ENCODE results near the gene RABGAP1.

Gene RABGAP1

GRCh38 chr9:123011380-123011779 is 70.6 kb downstream of the RABGAP1 start:
- no peak for DNase-seq

- no peak for DNase-seq
Observed at GRCh38 chr9:123011878-123012528, 71.2 kb downstream of the RABGAP1 start.

GRCh38 chr9:123016631-123017030 is 75.8 kb downstream of the RABGAP1 start:
- DNase-seq, result no peak

GRCh38 chr9:123020796-123021195 is 80.0 kb downstream of the RABGAP1 start:
- DNase-seq, result no peak

- no peak for DNase-seq
Observed at GRCh38 chr9:123026425-123026824, 85.6 kb downstream of the RABGAP1 start.

GRCh38 chr9:123027517-123027916 is 86.7 kb downstream of the RABGAP1 start:
- DNase-seq, result no peak

- DNase-seq, result no peak
Observed at GRCh38 chr9:123028136-123028535, 87.3 kb downstream of the RABGAP1 start.

GRCh38 chr9:123028973-123029372 is 88.2 kb downstream of the RABGAP1 start:
- no peak for DNase-seq

- no peak for DNase-seq
Observed at GRCh38 chr9:123031963-123032362, 91.1 kb downstream of the RABGAP1 start.

- no peak for DNase-seq
Observed at GRCh38 chr9:123033352-123033751, 92.5 kb downstream of the RABGAP1 start, which contains the start of gene GPR21. Gene GPR21 (plus strand): TSS chr9:123033667. CDS start chr9:123034567, 900 bp downstream.

GRCh38 chr9:123033864-123034601 is 93.2 kb downstream of the RABGAP1 start:
- DNase-seq, result no peak

- DNase-seq, result no peak
Observed at GRCh38 chr9:123034881-123035510, 94.2 kb downstream of the RABGAP1 start.

GRCh38 chr9:123035791-123036190 is 95.0 kb downstream of the RABGAP1 start:
- no peak for DNase-seq

- DNase-seq, result no peak
Observed at GRCh38 chr9:123036893-123037545, 96.2 kb downstream of the RABGAP1 start.

- DNase-seq, result no peak
Observed at GRCh38 chr9:123039617-123040219, 98.9 kb downstream of the RABGAP1 start.

- DNase-seq, result no peak
Observed at GRCh38 chr9:123040801-123041200, 100.0 kb downstream of the RABGAP1 start.

GRCh38 chr9:123041489-123041888 is 100.7 kb downstream of the RABGAP1 start:
- DNase-seq, result no peak

GRCh38 chr9:123043081-123043939 is 102.5 kb downstream of the RABGAP1 start:
- no peak for DNase-seq

GRCh38 chr9:123044586-123044985 is 103.8 kb downstream of the RABGAP1 start:
- no peak for DNase-seq

- DNase-seq, result no peak
Observed at GRCh38 chr9:123046406-123047195, 105.8 kb downstream of the RABGAP1 start.

GRCh38 chr9:123048748-123049147 is 107.9 kb downstream of the RABGAP1 start:
- no peak for DNase-seq
